ENCODE data around the gene KCNJ3. TPM values are rescaled to one million over a fixed set of nuclear protein-coding genes. Genes with fewer than 3 reads are reported as not detected.

The KCNJ3 gene
- total and polyA plus RNA-seq, 2 of the 13 experiments (the other 11 are each of a cell fraction or from before 2014, with no cell fraction given) = not detected

GRCh38 chr2:154710685-154711084 is 12.2 kb downstream of the KCNJ3 start:
- H3K9ac ChIP-seq (ENCODE audit: insufficient read depth, low read depth, low read length) = no peak overlapping the region
- no peaks in the 10 kb centered on the region for H3K9me3 ChIP-seq (ENCODE audit: low read length)
- H3K79me2 ChIP-seq (ENCODE audit: insufficient read depth, low read length) = no peaks in the 10 kb centered on the region
- FAIRE-seq = no peak
- H4K20me1 ChIP-seq (ENCODE audit: insufficient read depth, low read length) = no peaks in the 10 kb centered on the region
- in situ Hi-C loops (cut with HindIII; ENCODE audit: extremely low pct_ligation_motif_present, low pct_unique_long_range_greater_than_20kb) (no loop called here), intact Hi-C loops (cut with micrococcal nuclease; ENCODE audit: unreplicated experiment) (no loop called here)
- H3K4me2 ChIP-seq (ENCODE audit: low read depth, low read length) = no peak overlapping the region
- no peaks in the 10 kb centered on the region for H3K4me1 ChIP-seq (ENCODE audit: insufficient read depth, low read length)
- DNase-seq (ENCODE audit: low spot score) = no peak
- H3K4me3 ChIP-seq (replicated peaks in 1 of 3; ENCODE audit: insufficient read depth in 1 of 3, low read depth in 2 of 3, low read length in 3 of 3) = no peak overlapping the region
- POLR2A ChIA-PET = no interaction called here
- no TSS peak for BruUV-seq (replicated peaks)
- H3K36me3 ChIP-seq (replicated peaks in 1 of 2; ENCODE audit: control insufficient read depth in 1 of 2, insufficient read depth in 2 of 2, low read length in 2 of 2) = no peaks in the 10 kb centered on the region
- no peak for ATAC-seq
- H3K27ac ChIP-seq (ENCODE audit: extremely low read length, insufficient read depth, low read length) = no peak overlapping the region
- H3K27me3 ChIP-seq (ENCODE audit: control insufficient read depth in 1 of 2, insufficient read depth in 2 of 2, low read length in 2 of 2) = no peaks in the 10 kb centered on the region
- WGBS (ENCODE audit: low lambda C conversion rate) = 32% methylated on average over 2 of the region's 2 CpGs
- TF ChIP-seq MYC (CRISPR knock-in tag; IDR thresholded peaks at IDR 0.05; ENCODE audit: borderline replicate concordance) = no peak
- TF ChIP-seq, protein P1, sequence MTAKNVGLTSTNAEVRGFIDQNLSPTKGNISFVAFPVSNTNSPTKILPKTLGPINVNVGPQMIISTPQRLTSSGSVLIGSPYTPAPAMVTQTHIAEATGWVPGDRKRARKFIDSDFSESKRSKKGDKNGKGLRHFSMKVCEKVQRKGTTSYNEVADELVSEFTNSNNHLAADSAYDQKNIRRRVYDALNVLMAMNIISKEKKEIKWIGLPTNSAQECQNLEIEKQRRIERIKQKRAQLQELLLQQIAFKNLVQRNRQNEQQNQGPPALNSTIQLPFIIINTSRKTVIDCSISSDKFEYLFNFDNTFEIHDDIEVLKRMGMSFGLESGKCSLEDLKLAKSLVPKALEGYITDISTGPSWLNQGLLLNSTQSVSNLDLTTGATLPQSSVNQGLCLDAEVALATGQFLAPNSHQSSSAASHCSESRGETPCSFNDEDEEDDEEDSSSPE (CRISPR knock-in tag; IDR thresholded peaks at IDR 0.05) = no peak
- TF ChIP-seq RAD21 (CRISPR knock-in tag; IDR thresholded peaks at IDR 0.05) = no peak
- no peak for TF ChIP-seq MIXL1 (CRISPR knock-in tag; IDR thresholded peaks at IDR 0.05)
- TF ChIP-seq HNRNPH1 (optimal IDR thresholded peaks at IDR 0.05; ENCODE audit: low read depth, low read length) = no peak
- TF ChIP-seq ZNF564 (CRISPR knock-in tag; IDR thresholded peaks at IDR 0.05) = no peak
- no peak for TF ChIP-seq HMG20B (CRISPR knock-in tag; conservative IDR thresholded peaks at IDR 0.05)
- TF ChIP-seq RAD51 (IDR thresholded peaks at IDR 0.05; ENCODE audit: borderline replicate concordance) = no peak
- TF ChIP-seq ARHGAP35 (CRISPR knock-in tag; IDR thresholded peaks at IDR 0.05; ENCODE audit: borderline replicate concordance) = no peak
- no peak for TF ChIP-seq SNAI1 (CRISPR knock-in tag; IDR thresholded peaks at IDR 0.05; ENCODE audit: borderline replicate concordance)
- no peak for TF ChIP-seq SMC3 (IDR thresholded peaks at IDR 0.05; ENCODE audit: low read length)
- no peak for TF ChIP-seq MEIS2 (CRISPR knock-in tag; IDR thresholded peaks at IDR 0.05)
- H2AFZ ChIP-seq (ENCODE audit: low read length) = no peak overlapping the region
- CTCF ChIA-PET (ENCODE audit: low intra/inter-chr PET ratio, low total read pairs) = no interaction called here
